ENCODE results near the gene USP36.

The USP36 gene

GRCh38 chr17:78875363-78876093 is 34.9 kb upstream of the USP36 start:
- TF ChIP-seq CTCF (conservative IDR thresholded peaks at IDR 0.05; ENCODE audit: low read length) (no peak), EZH2phosphoT487 (IDR thresholded peaks at IDR 0.05; ENCODE audit: borderline replicate concordance) (no peak)
- Histone ChIP-seq H3F3A (ENCODE audit: low read depth) (no peaks in the 10 kb centered on the region), H2AFZ (ENCODE audit: low read length) (no peak overlapping the region), H4K20me1 (ENCODE audit: insufficient read depth, low read length, poor library complexity, severe bottlenecking) (no peaks in the 10 kb centered on the region), H3K4me3 (ENCODE audit: low read length, poor library complexity, severe bottlenecking) (no peak overlapping the region), H3K4me1 (ENCODE audit: insufficient read depth, low read length, poor library complexity, severe bottlenecking) (no peaks in the 10 kb centered on the region), H3K9me2 (replicated peaks; ENCODE audit: low read depth, low read length) (no peaks in the 10 kb centered on the region), H3K4me2 (ENCODE audit: low read depth, low read length, poor library complexity, severe bottlenecking) (no peak overlapping the region), H3K9ac (ENCODE audit: low read depth, low read length, poor library complexity, severe bottlenecking) (no peak overlapping the region), H3K79me2 (ENCODE audit: insufficient read depth, low read length) (no peaks in the 10 kb centered on the region), H3K36me3 (ENCODE audit: insufficient read depth, low read length) (peaks cover 8% of the 10 kb centered on the region; the same call in 1 of the 2 replicates), H3K27me3 (ENCODE audit: insufficient read depth, low read length, poor library complexity, severe bottlenecking) (no peaks in the 10 kb centered on the region), H3K9me3 (ENCODE audit: insufficient read depth, low read depth, low read length) (no peaks in the 10 kb centered on the region)

GRCh38 chr17:78873519-78874340 is 33.1 kb upstream of the USP36 start:
- no peak overlapping the region for H2AFZ ChIP-seq (ENCODE audit: low read length)
- no peaks in the 10 kb centered on the region for H3K9me2 ChIP-seq (replicated peaks; ENCODE audit: low read depth, low read length)
- H3K9me3 ChIP-seq (ENCODE audit: insufficient read depth, low read depth, low read length): no peaks in the 10 kb centered on the region
- no peaks in the 10 kb centered on the region for H4K20me1 ChIP-seq (ENCODE audit: insufficient read depth, low read length, poor library complexity, severe bottlenecking)
- H3K79me2 ChIP-seq (ENCODE audit: insufficient read depth, low read length): no peaks in the 10 kb centered on the region
- no peaks in the 10 kb centered on the region for H3K27me3 ChIP-seq (ENCODE audit: insufficient read depth, low read length, poor library complexity, severe bottlenecking)
- no peak overlapping the region for H3K4me2 ChIP-seq (ENCODE audit: low read depth, low read length, poor library complexity, severe bottlenecking)
- H3K4me3 ChIP-seq (ENCODE audit: low read length, poor library complexity, severe bottlenecking): no peak overlapping the region
- H3K9ac ChIP-seq (ENCODE audit: low read depth, low read length, poor library complexity, severe bottlenecking): no peak overlapping the region
- H3K4me1 ChIP-seq (ENCODE audit: insufficient read depth, low read length, poor library complexity, severe bottlenecking): no peaks in the 10 kb centered on the region
- no peaks in the 10 kb centered on the region for H3F3A ChIP-seq (ENCODE audit: low read depth)
- TF ChIP-seq EZH2phosphoT487 (IDR thresholded peaks at IDR 0.05; ENCODE audit: borderline replicate concordance) (no peak), CTCF (conservative IDR thresholded peaks at IDR 0.05; ENCODE audit: low read length) (no peak)
- peaks cover 13% of the 10 kb centered on the region; the same call in 1 of the 2 replicates for H3K36me3 ChIP-seq (ENCODE audit: insufficient read depth, low read length)

- Histone ChIP-seq H3K79me2 (ENCODE audit: insufficient read depth, low read length) (no peaks in the 10 kb centered on the region), H3K4me2 (ENCODE audit: low read depth, low read length, poor library complexity, severe bottlenecking) (no peak overlapping the region), H3K4me3 (ENCODE audit: low read length, poor library complexity, severe bottlenecking) (no peak overlapping the region), H2AFZ (ENCODE audit: low read length) (no peak overlapping the region), H3K4me1 (ENCODE audit: insufficient read depth, low read length, poor library complexity, severe bottlenecking) (no peaks in the 10 kb centered on the region), H3K9me2 (replicated peaks; ENCODE audit: low read depth, low read length) (no peaks in the 10 kb centered on the region), H4K20me1 (ENCODE audit: insufficient read depth, low read length, poor library complexity, severe bottlenecking) (no peaks in the 10 kb centered on the region), H3K9me3 (ENCODE audit: insufficient read depth, low read depth, low read length) (no peaks in the 10 kb centered on the region), H3K27me3 (ENCODE audit: insufficient read depth, low read length, poor library complexity, severe bottlenecking) (no peaks in the 10 kb centered on the region), H3K9ac (ENCODE audit: low read depth, low read length, poor library complexity, severe bottlenecking) (no peak overlapping the region), H3K36me3 (ENCODE audit: insufficient read depth, low read length) (peaks cover 13% of the 10 kb centered on the region; the same call in 1 of the 2 replicates), H3F3A (ENCODE audit: low read depth) (no peaks in the 10 kb centered on the region)
- TF ChIP-seq CTCF (conservative IDR thresholded peaks at IDR 0.05; ENCODE audit: low read length) (no peak), EZH2phosphoT487 (IDR thresholded peaks at IDR 0.05; ENCODE audit: borderline replicate concordance) (no peak)
Measured at GRCh38 chr17:78872486-78872885, 31.9 kb upstream of the USP36 start.

Measured in Loucy (cell line).